Neural cell (in vitro differentiated cells): ENCODE results near the gene CUX1. TPM values are rescaled to one million over a fixed set of nuclear protein-coding genes. Genes with fewer than 3 reads are reported as not detected.

Experiments used
- H2AFZ ChIP-seq: fragments of 200-600, 300-800 bp; sonication (generic), shearing (Covaris generic); 2 replicates; pipeline ENCODE4 v1.6.0; 2014; ENCODE audit warnings: low read depth, mild to moderate bottlenecking, antibody characterized with exemption, low read length, moderate library complexity
- H3F3A ChIP-seq: fragments of 200-600 bp; shearing (Covaris generic); 2 replicates; pipeline ENCODE4 v1.6.1; 2016; ENCODE audit warnings: mild to moderate bottlenecking, moderate library complexity, mixed read lengths, antibody characterized with exemption, low read length; ENCODE audit not compliant: insufficient read depth, poor library complexity, severe bottlenecking
- H3K27ac ChIP-seq: fragments of 200-600, 300-800 bp; sonication (generic), shearing (Covaris generic); 2 replicates; pipeline ENCODE4 v1.5.1; 2014; ENCODE audit warnings: mild to moderate bottlenecking, low read length, moderate library complexity
- H3K27me3 ChIP-seq: fragments of 300-800, 200-600 bp; sonication (generic), shearing (Covaris generic); 2 replicates; pipeline ENCODE4 v1.6.0; 2014; ENCODE audit warnings: mild to moderate bottlenecking, low read depth, low read length, moderate library complexity; ENCODE audit not compliant: insufficient read depth
- H3K36me3 ChIP-seq: fragments of 300-800, 200-600 bp; sonication (generic), shearing (Covaris generic); 2 replicates; pipeline ENCODE4 v1.5.1; 2014; ENCODE audit warnings: mild to moderate bottlenecking, antibody characterized with exemption, low read length, moderate library complexity; ENCODE audit not compliant: insufficient read depth
- H3K4me2 ChIP-seq: fragments of 300-800, 200-600 bp; sonication (generic), shearing (Covaris generic); 2 replicates; pipeline ENCODE4 v1.6.0; 2014; ENCODE audit warnings: mild to moderate bottlenecking, low read length
- H3K4me3 ChIP-seq: fragments of 300-800, 200-600 bp; sonication (generic), shearing (Covaris generic); 2 replicates; pipeline ENCODE4 v1.5.1; 2014; ENCODE audit warnings: mild to moderate bottlenecking, low read length, moderate library complexity
- H3K79me2 ChIP-seq: fragments of 200-600 bp; shearing (Covaris generic); replicated peaks from 2 replicates; pipeline ENCODE4 v1.6.0; 2014; ENCODE audit warnings: mild to moderate bottlenecking, low read length, moderate library complexity; ENCODE audit not compliant: insufficient read depth
- H3K9ac ChIP-seq: fragments of 300-800, 200-600 bp; sonication (generic), shearing (Covaris generic); 2 replicates; pipeline ENCODE4 v1.6.1; 2016; ENCODE audit warnings: mild to moderate bottlenecking, low read length, mixed read lengths
- H3K9me2 ChIP-seq: fragments of 200-600 bp; shearing (Covaris generic); 2 replicates; pipeline ENCODE4 v1.6.1; 2016; ENCODE audit warnings: mild to moderate bottlenecking, low read length, mixed read lengths; ENCODE audit not compliant: insufficient read depth
- H3K9me3 ChIP-seq: fragments of 200-600, 300-800 bp; sonication (generic), shearing (Covaris generic); 2 replicates; pipeline ENCODE4 v1.6.1; 2016; ENCODE audit warnings: mild to moderate bottlenecking, mixed run types, low read length, moderate library complexity, mixed read lengths
- H4K20me1 ChIP-seq: fragments of 200-600 bp; shearing (Covaris generic); 2 replicates; pipeline ENCODE4 v1.6.1; 2016; ENCODE audit warnings: mild to moderate bottlenecking, mixed run types; ENCODE audit not compliant: insufficient read depth
- EP300 ChIP-seq: fragments of 450-650 bp; conservative IDR thresholded peaks from 2 replicates; pipeline ENCODE4 v1.6.1; 2014; ENCODE audit warnings: antibody characterized with exemption, mild to moderate bottlenecking, moderate library complexity; ENCODE audit not compliant: poor library complexity, severe bottlenecking
- EZH2 ChIP-seq: fragments of 200-600, 300-800 bp; shearing (Covaris generic), sonication (generic); IDR thresholded peaks from 2 replicates; pipeline ENCODE4 v1.6.1; 2014; ENCODE audit warnings: antibody characterized with exemption, low read length, borderline replicate concordance, mild to moderate bottlenecking; ENCODE audit not compliant: insufficient read depth, poor library complexity, severe bottlenecking
- MXI1 ChIP-seq: fragments of 450-650 bp; conservative IDR thresholded peaks from 2 replicates; pipeline ENCODE4 v1.6.1; 2014; ENCODE audit warnings: antibody characterized with exemption, mild to moderate bottlenecking; ENCODE audit not compliant: poor library complexity, severe bottlenecking
- POLR2AphosphoS5 ChIP-seq: IDR thresholded peaks from 2 replicates; pipeline ENCODE4 v1.6.1; 2012
- RAD21 ChIP-seq: fragments of 450-650 bp; conservative IDR thresholded peaks from 2 replicates; pipeline ENCODE4 v1.6.1; 2014; ENCODE audit warnings: antibody characterized with exemption, mild to moderate bottlenecking, moderate library complexity
- SMC3 ChIP-seq: fragments of 450-650 bp; conservative IDR thresholded peaks from 2 replicates; pipeline ENCODE4 v1.6.1; 2014; ENCODE audit warnings: antibody characterized with exemption, mild to moderate bottlenecking, moderate library complexity; ENCODE audit not compliant: poor library complexity
- TAF1 ChIP-seq: IDR thresholded peaks from 2 replicates; pipeline ENCODE4 v1.6.1; 2012; ENCODE audit warnings: low read depth
- polyA plus RNA-seq: library from polyadenylated mRNA; depleted of rRNA; stranded (reverse); fragments of >200 nt; gene quantifications from 2 replicates; pipeline ENCODE4 v1.2.3, GENCODE V29; 2014
- TF ChIP-seq, protein P1 (sequence below): IDR thresholded peaks from 2 replicates; pipeline ENCODE4 v1.6.1; 2012; ENCODE audit warnings: borderline replicate concordance
- TF ChIP-seq, protein P2 (sequence below): fragments of 450-650 bp; IDR thresholded peaks from 2 replicates; pipeline ENCODE4 v1.5.1; 2014; ENCODE audit warnings: antibody characterized with exemption, mild to moderate bottlenecking, moderate library complexity; ENCODE audit not compliant: poor library complexity, severe bottlenecking

Gene CUX1
- polyA plus RNA-seq, 1 donor from 2014 or later: 26.6 TPM

DNA sequence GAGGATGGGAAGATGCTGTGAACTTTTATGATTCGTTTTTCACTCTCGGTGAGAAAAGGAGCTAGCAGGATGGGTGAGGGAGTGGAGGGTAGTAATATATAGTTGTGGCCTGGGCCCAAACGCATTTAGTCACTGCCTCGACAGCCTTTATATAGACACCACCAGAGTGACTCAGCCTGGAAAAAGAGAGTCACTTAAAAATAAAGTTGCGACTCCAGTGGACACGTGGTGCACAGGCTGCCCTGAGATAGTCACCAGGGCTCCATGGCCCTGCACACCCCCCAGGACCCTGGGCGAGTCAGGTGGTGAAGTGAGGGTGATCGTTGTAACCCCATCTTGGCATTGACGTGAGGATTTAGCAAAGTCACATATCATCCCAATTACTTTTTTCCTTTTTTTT, 106.7 kb downstream of the CUX1 start:
- H3K4me2 ChIP-seq: no peak overlapping the region
- no peak overlapping the region for H3K9ac ChIP-seq
- H3K36me3 ChIP-seq: peaks cover 6% of the 10 kb centered on the region
- no peaks in the 10 kb centered on the region for H3K9me3 ChIP-seq
- H3K4me3 ChIP-seq: no peak overlapping the region
- H3F3A ChIP-seq: no peaks in the 10 kb centered on the region
- peaks cover 3% of the 10 kb centered on the region for H3K79me2 ChIP-seq
- H4K20me1 ChIP-seq: no peaks in the 10 kb centered on the region
- TF ChIP-seq SMC3 (no peak), TAF1 (no peak), POLR2AphosphoS5 (no peak), RAD21 (no peak), MXI1 (no peak)
- H3K9me2 ChIP-seq: no peaks in the 10 kb centered on the region
- H2AFZ ChIP-seq: no peak overlapping the region
- no peak overlapping the region for H3K27ac ChIP-seq
- H3K27me3 ChIP-seq: no peaks in the 10 kb centered on the region

DNA sequence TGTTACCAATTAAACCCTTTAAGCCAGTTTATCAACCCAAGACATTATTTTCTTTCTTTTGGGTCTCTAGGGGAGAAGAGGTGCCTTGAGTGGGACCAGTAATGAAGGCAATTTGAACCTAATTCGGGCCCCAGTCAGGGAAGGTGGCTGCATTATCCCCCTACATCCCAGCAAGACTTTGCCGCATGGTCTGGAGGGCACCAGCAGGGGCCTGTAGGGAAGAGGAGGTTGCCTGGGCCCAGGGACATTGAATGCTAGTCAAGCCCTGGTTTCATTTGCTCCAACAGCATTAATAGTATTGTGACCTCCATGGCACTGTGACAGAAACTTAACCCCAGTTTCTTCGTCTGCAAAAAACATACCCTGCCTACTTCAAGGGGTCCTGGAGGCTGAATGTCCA, 108.8 kb downstream of the CUX1 start:
- Histone ChIP-seq H3K9me3 (no peaks in the 10 kb centered on the region), H3K4me2 (no peak overlapping the region), H3K27me3 (no peaks in the 10 kb centered on the region), H3K4me3 (no peak overlapping the region), H3K36me3 (no peaks in the 10 kb centered on the region), H3K9ac (no peak overlapping the region), H3K79me2 (peaks cover 7% of the 10 kb centered on the region), H3K9me2 (no peaks in the 10 kb centered on the region), H3F3A (no peaks in the 10 kb centered on the region), H4K20me1 (no peaks in the 10 kb centered on the region), H3K27ac (no peak overlapping the region), H2AFZ (no peak overlapping the region)
- TF ChIP-seq TAF1: no peak

DNA sequence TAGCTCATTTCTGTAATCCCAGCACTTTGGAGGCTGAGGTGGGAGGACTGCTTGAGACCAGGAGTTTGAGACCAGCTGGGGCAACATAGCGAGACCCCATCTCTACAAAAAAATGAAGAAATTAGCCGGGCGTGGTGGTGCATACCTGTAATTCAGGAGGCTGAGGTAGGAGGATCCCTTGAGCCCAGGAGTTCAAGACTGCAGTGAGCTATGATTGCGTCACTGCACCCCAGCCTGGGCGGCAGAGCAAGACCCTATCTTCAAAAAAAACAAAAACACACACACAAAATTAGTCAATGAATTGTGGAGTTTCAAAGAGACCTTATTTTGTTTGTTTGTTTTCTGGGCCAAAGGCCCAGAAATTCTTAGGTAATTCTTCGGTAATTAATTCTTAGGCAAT, 110.0 kb downstream of the CUX1 start:
- H3K9me3 ChIP-seq: no peaks in the 10 kb centered on the region
- peaks cover 3% of the 10 kb centered on the region for H3F3A ChIP-seq
- H3K36me3 ChIP-seq: no peaks in the 10 kb centered on the region
- no peaks in the 10 kb centered on the region for H3K9me2 ChIP-seq
- TF ChIP-seq MXI1 (no peak), POLR2AphosphoS5 (no peak), EZH2 (no peak), SMC3 (no peak), TAF1 (no peak), RAD21 (no peak), EP300 (no peak)
- TF ChIP-seq, protein P1, sequence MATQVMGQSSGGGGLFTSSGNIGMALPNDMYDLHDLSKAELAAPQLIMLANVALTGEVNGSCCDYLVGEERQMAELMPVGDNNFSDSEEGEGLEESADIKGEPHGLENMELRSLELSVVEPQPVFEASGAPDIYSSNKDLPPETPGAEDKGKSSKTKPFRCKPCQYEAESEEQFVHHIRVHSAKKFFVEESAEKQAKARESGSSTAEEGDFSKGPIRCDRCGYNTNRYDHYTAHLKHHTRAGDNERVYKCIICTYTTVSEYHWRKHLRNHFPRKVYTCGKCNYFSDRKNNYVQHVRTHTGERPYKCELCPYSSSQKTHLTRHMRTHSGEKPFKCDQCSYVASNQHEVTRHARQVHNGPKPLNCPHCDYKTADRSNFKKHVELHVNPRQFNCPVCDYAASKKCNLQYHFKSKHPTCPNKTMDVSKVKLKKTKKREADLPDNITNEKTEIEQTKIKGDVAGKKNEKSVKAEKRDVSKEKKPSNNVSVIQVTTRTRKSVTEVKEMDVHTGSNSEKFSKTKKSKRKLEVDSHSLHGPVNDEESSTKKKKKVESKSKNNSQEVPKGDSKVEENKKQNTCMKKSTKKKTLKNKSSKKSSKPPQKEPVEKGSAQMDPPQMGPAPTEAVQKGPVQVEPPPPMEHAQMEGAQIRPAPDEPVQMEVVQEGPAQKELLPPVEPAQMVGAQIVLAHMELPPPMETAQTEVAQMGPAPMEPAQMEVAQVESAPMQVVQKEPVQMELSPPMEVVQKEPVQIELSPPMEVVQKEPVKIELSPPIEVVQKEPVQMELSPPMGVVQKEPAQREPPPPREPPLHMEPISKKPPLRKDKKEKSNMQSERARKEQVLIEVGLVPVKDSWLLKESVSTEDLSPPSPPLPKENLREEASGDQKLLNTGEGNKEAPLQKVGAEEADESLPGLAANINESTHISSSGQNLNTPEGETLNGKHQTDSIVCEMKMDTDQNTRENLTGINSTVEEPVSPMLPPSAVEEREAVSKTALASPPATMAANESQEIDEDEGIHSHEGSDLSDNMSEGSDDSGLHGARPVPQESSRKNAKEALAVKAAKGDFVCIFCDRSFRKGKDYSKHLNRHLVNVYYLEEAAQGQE: no peak
- TF ChIP-seq, protein P2, sequence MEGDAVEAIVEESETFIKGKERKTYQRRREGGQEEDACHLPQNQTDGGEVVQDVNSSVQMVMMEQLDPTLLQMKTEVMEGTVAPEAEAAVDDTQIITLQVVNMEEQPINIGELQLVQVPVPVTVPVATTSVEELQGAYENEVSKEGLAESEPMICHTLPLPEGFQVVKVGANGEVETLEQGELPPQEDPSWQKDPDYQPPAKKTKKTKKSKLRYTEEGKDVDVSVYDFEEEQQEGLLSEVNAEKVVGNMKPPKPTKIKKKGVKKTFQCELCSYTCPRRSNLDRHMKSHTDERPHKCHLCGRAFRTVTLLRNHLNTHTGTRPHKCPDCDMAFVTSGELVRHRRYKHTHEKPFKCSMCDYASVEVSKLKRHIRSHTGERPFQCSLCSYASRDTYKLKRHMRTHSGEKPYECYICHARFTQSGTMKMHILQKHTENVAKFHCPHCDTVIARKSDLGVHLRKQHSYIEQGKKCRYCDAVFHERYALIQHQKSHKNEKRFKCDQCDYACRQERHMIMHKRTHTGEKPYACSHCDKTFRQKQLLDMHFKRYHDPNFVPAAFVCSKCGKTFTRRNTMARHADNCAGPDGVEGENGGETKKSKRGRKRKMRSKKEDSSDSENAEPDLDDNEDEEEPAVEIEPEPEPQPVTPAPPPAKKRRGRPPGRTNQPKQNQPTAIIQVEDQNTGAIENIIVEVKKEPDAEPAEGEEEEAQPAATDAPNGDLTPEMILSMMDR: no peak
- H3K4me3 ChIP-seq: no peak overlapping the region
- H4K20me1 ChIP-seq: no peaks in the 10 kb centered on the region
- no peak overlapping the region for H3K4me2 ChIP-seq
- no peak overlapping the region for H2AFZ ChIP-seq
- H3K27ac ChIP-seq: no peak overlapping the region
- H3K27me3 ChIP-seq: no peaks in the 10 kb centered on the region
- H3K79me2 ChIP-seq: peaks cover 5% of the 10 kb centered on the region
- H3K9ac ChIP-seq: no peak overlapping the region
